ENCODE data around the gene SLC22A8. TPM values are rescaled to one million over a fixed set of nuclear protein-coding genes. Genes with fewer than 3 reads are reported as not detected.

SLC22A8 gene
- total RNA-seq, 1 donor from 2014 or later: 2.4 TPM

- Mint-ChIP-seq H3K4me1 (ENCODE audit: low read depth) (no peaks in the 10 kb centered on the region), H3K4me3 (ENCODE audit: low read depth) (no peak overlapping the region), H3K27ac (no peak overlapping the region), H3K27me3 (peaks cover 19% of the 10 kb centered on the region), H3K9me3 (ENCODE audit: low read depth) (no peaks in the 10 kb centered on the region), H3K36me3 (ENCODE audit: insufficient read depth) (no peaks in the 10 kb centered on the region)
- no peak for DNase-seq (ENCODE audit: low spot score, unreplicated experiment)
- TF ChIP-seq CTCF (IDR thresholded peaks at IDR 0.05; ENCODE audit: unreplicated experiment): no peak
Measured at GRCh38 chr11:62988276-62988675, 27.4 kb downstream of the SLC22A8 start.

- H3K27ac Mint-ChIP-seq: no peak overlapping the region
- no peak for TF ChIP-seq CTCF (IDR thresholded peaks at IDR 0.05; ENCODE audit: unreplicated experiment)
- no peak for DNase-seq (ENCODE audit: low spot score, unreplicated experiment)
Measured at GRCh38 chr11:62985041-62985750, 30.4 kb downstream of the SLC22A8 start.

GRCh38 chr11:62984451-62984991, 31.1 kb downstream of the SLC22A8 start, which contains the start of gene SLC22A6:
TSS of gene SLC22A6 (minus strand) at chr11:62984967. CDS start at chr11:62984690, 277 bp downstream.
- H3K27ac Mint-ChIP-seq: no peak within 1 kb of the TSS
- no peak for TF ChIP-seq CTCF (IDR thresholded peaks at IDR 0.05; ENCODE audit: unreplicated experiment)
- H3K4me3 Mint-ChIP-seq (ENCODE audit: low read depth): no peak within 1 kb of the TSS
- DNase-seq (ENCODE audit: low spot score, unreplicated experiment): no peak
- no peaks in the 10 kb centered on the region for H3K36me3 Mint-ChIP-seq (ENCODE audit: insufficient read depth)
- H3K27me3 Mint-ChIP-seq: peaks cover 12% of the 10 kb centered on the region
- no peaks in the 10 kb centered on the region for H3K9me3 Mint-ChIP-seq (ENCODE audit: low read depth)
- H3K4me1 Mint-ChIP-seq (ENCODE audit: low read depth): no peaks in the 10 kb centered on the region

More at GRCh38 chr11:62985041-62985750, 30.4 kb downstream of the SLC22A8 start:
- H3K9me3 Mint-ChIP-seq (ENCODE audit: low read depth): no peaks in the 10 kb centered on the region
- no peaks in the 10 kb centered on the region for H3K36me3 Mint-ChIP-seq (ENCODE audit: insufficient read depth)
- H3K4me3 Mint-ChIP-seq (ENCODE audit: low read depth): no peak overlapping the region
- no peaks in the 10 kb centered on the region for H3K4me1 Mint-ChIP-seq (ENCODE audit: low read depth)
- peaks cover 10% of the 10 kb centered on the region for H3K27me3 Mint-ChIP-seq

- Mint-ChIP-seq H3K4me1 (ENCODE audit: low read depth) (no peaks in the 10 kb centered on the region), H3K36me3 (ENCODE audit: insufficient read depth) (no peaks in the 10 kb centered on the region), H3K27ac (no peak overlapping the region), H3K9me3 (ENCODE audit: low read depth) (no peaks in the 10 kb centered on the region), H3K27me3 (peaks cover 15% of the 10 kb centered on the region), H3K4me3 (ENCODE audit: low read depth) (no peak overlapping the region)
- no peak for TF ChIP-seq CTCF (IDR thresholded peaks at IDR 0.05; ENCODE audit: unreplicated experiment)
- DNase-seq (ENCODE audit: low spot score, unreplicated experiment): no peak
Measured at GRCh38 chr11:62983536-62984199, 32.0 kb downstream of the SLC22A8 start.

GRCh38 chr11:62981743-62982142, 33.9 kb downstream of the SLC22A8 start:
- no peaks in the 10 kb centered on the region for H3K36me3 Mint-ChIP-seq (ENCODE audit: insufficient read depth)
- no peak overlapping the region for H3K4me3 Mint-ChIP-seq (ENCODE audit: low read depth)
- TF ChIP-seq CTCF (IDR thresholded peaks at IDR 0.05; ENCODE audit: unreplicated experiment): no peak
- no peaks in the 10 kb centered on the region for H3K4me1 Mint-ChIP-seq (ENCODE audit: low read depth)
- H3K9me3 Mint-ChIP-seq (ENCODE audit: low read depth): no peaks in the 10 kb centered on the region
- peaks cover 18% of the 10 kb centered on the region for H3K27me3 Mint-ChIP-seq
- no peak overlapping the region for H3K27ac Mint-ChIP-seq
- DNase-seq (ENCODE audit: low spot score, unreplicated experiment): no peak

Data from progenitor cell of endocrine pancreas (in vitro differentiated cells).